Liver (tissue), 9 donors: ENCODE measurements around the gene DNAJC8. TPM values are rescaled to one million over a fixed set of nuclear protein-coding genes. Genes with fewer than 3 reads are reported as not detected.

Experiments used
- DNase-seq: peaks from one replicate; pipeline ENCODE4 v3.0.0-alpha.2; 2017; ENCODE audit warnings: low spot score
- H3K27ac ChIP-seq, 2 donors: one replicate each; pipeline ENCODE4 v1.7.0; 2013; ENCODE audit warnings: inconsistent platforms in 2 of 2, low read length in 2 of 2, control low read depth in 1 of 2, low read depth in 1 of 2, mild to moderate bottlenecking in 1 of 2
- H3K27me3 ChIP-seq, 4 donors: one replicate each; pipeline versions ENCODE4 v1.6.1 to v1.7.0; 2013; ENCODE audit warnings: low read length in 3 of 4, inconsistent platforms in 1 of 4, mild to moderate bottlenecking in 1 of 4, moderate library complexity in 1 of 4; ENCODE audit not compliant: control insufficient read depth in 4 of 4, insufficient read depth in 4 of 4
- H3K36me3 ChIP-seq, 4 donors: one replicate each; pipeline versions ENCODE4 v1.6.1 to v1.7.0; 2013; ENCODE audit warnings: low read length in 3 of 4, mild to moderate bottlenecking in 3 of 4, low read depth in 1 of 4, moderate library complexity in 1 of 4; ENCODE audit not compliant: control insufficient read depth in 4 of 4, insufficient read depth in 3 of 4
- H3K4me1 ChIP-seq, 4 donors: one replicate each; pipeline versions ENCODE4 v1.6.1 to v1.7.0; 2013; ENCODE audit warnings: low read length in 3 of 4, mild to moderate bottlenecking in 3 of 4, moderate library complexity in 1 of 4; ENCODE audit not compliant: control insufficient read depth in 4 of 4, insufficient read depth in 4 of 4
- H3K4me3 ChIP-seq, 3 donors: one replicate each; pipeline versions ENCODE4 v1.6.1 to v1.7.0; 2013; ENCODE audit warnings: low read length in 3 of 3, control low read depth in 1 of 3, low read depth in 1 of 3, mild to moderate bottlenecking in 1 of 3
- H3K9ac ChIP-seq, 2 donors: one replicate each; pipeline ENCODE4 v1.7.0; 2013; ENCODE audit warnings: low read length in 2 of 2, mild to moderate bottlenecking in 2 of 2, moderate library complexity in 2 of 2, control low read depth in 1 of 2, low read depth in 1 of 2
- H3K9me3 ChIP-seq, 4 donors: one replicate each; pipeline versions ENCODE4 v1.6.1 to v1.7.0; 2013; ENCODE audit warnings: low read length in 3 of 4; ENCODE audit not compliant: control insufficient read depth in 4 of 4
- ATF3 ChIP-seq: IDR thresholded peaks from 2 replicates; pipeline ENCODE4 v1.6.1; 2016; ENCODE audit warnings: antibody characterized with exemption
- CTCF ChIP-seq: fragments of 150-350 bp; IDR thresholded peaks from 2 replicates; pipeline ENCODE4 v1.5.1; 2017; ENCODE audit warnings: improper control_type of control experiment, low read depth, low read length; ENCODE audit not compliant: missing input control
- EGR1 ChIP-seq, 2 donors: IDR thresholded peaks; 2 replicates each; pipeline ENCODE4 v1.6.1; 2016 to 2018; ENCODE audit warnings: antibody characterized with exemption in 2 of 2, low read depth in 2 of 2
- FOXA1 ChIP-seq: IDR thresholded peaks from 2 replicates; pipeline ENCODE4 v1.6.1; 2016; ENCODE audit warnings: antibody characterized with exemption
- FOXA2 ChIP-seq: IDR thresholded peaks from 2 replicates; pipeline ENCODE4 v1.6.1; 2016; ENCODE audit warnings: antibody characterized with exemption
- GABPA ChIP-seq, 2 donors: IDR thresholded peaks in 1 of 2; conservative IDR thresholded peaks in 1 of 2; 2 replicates each; pipeline ENCODE4 v1.6.1; 2016; ENCODE audit warnings: antibody characterized with exemption in 2 of 2, mild to moderate bottlenecking in 1 of 2, moderate library complexity in 1 of 2
- HNF4A ChIP-seq, 2 donors: conservative IDR thresholded peaks; 2 replicates each; pipeline ENCODE4 v1.6.1; 2016; ENCODE audit warnings: antibody characterized with exemption in 2 of 2, mild to moderate bottlenecking in 2 of 2
- HNF4G ChIP-seq: IDR thresholded peaks from 2 replicates; pipeline ENCODE4 v1.6.1; 2016; ENCODE audit warnings: antibody characterized with exemption
- JUND ChIP-seq, 2 donors: IDR thresholded peaks; 2 replicates each; pipeline ENCODE4 v1.6.1; 2016; ENCODE audit warnings: antibody characterized with exemption in 2 of 2
- MAX ChIP-seq: IDR thresholded peaks from 2 replicates; pipeline ENCODE4 v1.6.1; 2016; ENCODE audit warnings: antibody characterized with exemption
- NR2F2 ChIP-seq: IDR thresholded peaks from 2 replicates; pipeline ENCODE4 v1.6.1; 2016; ENCODE audit warnings: antibody characterized with exemption
- RAD21 ChIP-seq, 2 donors: IDR thresholded peaks; 2 replicates each; pipeline ENCODE4 v1.6.1; 2016; ENCODE audit warnings: antibody characterized with exemption in 2 of 2, mild to moderate bottlenecking in 2 of 2
- REST ChIP-seq: IDR thresholded peaks from 2 replicates; pipeline ENCODE4 v1.6.1; 2016; ENCODE audit warnings: antibody characterized with exemption, mild to moderate bottlenecking
- RXRA ChIP-seq, 2 donors: IDR thresholded peaks; 2 replicates each; pipeline ENCODE4 v1.6.1; 2017 to 2018; ENCODE audit warnings: antibody characterized with exemption in 2 of 2, mild to moderate bottlenecking in 1 of 2
- SP1 ChIP-seq: IDR thresholded peaks from 2 replicates; pipeline ENCODE4 v1.6.1; 2018; ENCODE audit warnings: antibody characterized with exemption, mild to moderate bottlenecking
- TAF1 ChIP-seq: conservative IDR thresholded peaks from 2 replicates; pipeline ENCODE4 v1.6.1; 2016; ENCODE audit warnings: antibody characterized with exemption, mild to moderate bottlenecking
- YY1 ChIP-seq: IDR thresholded peaks from 2 replicates; pipeline ENCODE4 v1.6.1; 2016; ENCODE audit warnings: antibody characterized with exemption, mild to moderate bottlenecking
- ZBTB33 ChIP-seq: IDR thresholded peaks from 2 replicates; pipeline ENCODE4 v1.6.1; 2016; ENCODE audit warnings: antibody characterized with exemption
- WGBS: extraction: QIAGEN DNeasy Blood & Tissue Kit; methylation state at CpG from one replicate; pipeline ENCODE4 v1.1.7; 2013; 5-methylcytosine and 5-hydroxymethylcytosine counted together
- polyA plus RNA-seq, 2 donors: library from polyadenylated mRNA; stranded (reverse) in 1 of 2; unstranded in 1 of 2; fragments of 200-250 nt in 1 of 2; fragments of >200 nt in 1 of 2; fragmentation: Nextera tagmentation in 1 of 2; extraction: Ambion mirVana in 1 of 2; gene quantifications; one replicate each; pipeline versions ENCODE4 v1.2.1 to v1.2.3, GENCODE V29; 2013 to 2015
- total RNA-seq, 2 donors: library from RNA; depleted of rRNA; stranded (reverse); fragments of >200 nt; gene quantifications; one replicate each; pipeline ENCODE4 v1.2.3, GENCODE V29; 2014
- donor health status: healthy.
- donor health status: healthy.
- donor health status: healthy.
- donor health status: healthy.
- donor health status: healthy.

The DNAJC8 gene
- total and polyA plus RNA-seq, 4 donors: 14.9 to 38.6 (median 25.2) TPM

GRCh38 chr1:28243685-28244311 is 11.0 kb upstream of the DNAJC8 start:
- Histone ChIP-seq H3K4me3 (no peak overlapping the region), H3K27ac (peak overlapping the region; percentile 4 to 56), H3K9me3 (no peaks in the 10 kb centered on the region), H3K4me1 (peaks cover 6 to 42% (median 31%) of the 10 kb centered on the region in 4 donors), H3K9ac (no peak overlapping the region), H3K27me3 (no peaks in the 10 kb centered on the region), H3K36me3 (no peaks in the 10 kb centered on the region)
- TF ChIP-seq SP1: peak; percentile 23
- TF ChIP-seq YY1: peak; percentile 12
- TF ChIP-seq EGR1 (IDR thresholded peaks at IDR 0.05; ENCODE audit: low read depth in 2 of 2): no peak
- peak; percentile 30 to 33 for TF ChIP-seq HNF4A (conservative IDR thresholded peaks at IDR 0.05)
- TF ChIP-seq RXRA (IDR thresholded peaks at IDR 0.05): peak in 1 of 2 donors; percentile 61
- no peak for TF ChIP-seq NR2F2
- TF ChIP-seq FOXA2: no peak
- TF ChIP-seq MAX: no peak
- no peak for TF ChIP-seq GABPA (IDR thresholded peaks at IDR 0.05 in 1 of 2, conservative IDR thresholded peaks at IDR 0.05 in 1 of 2)
- TF ChIP-seq FOXA1: no peak
- no peak for DNase-seq
- 43% methylated on average over 2 of the region's 2 CpGs for WGBS

- TF ChIP-seq ATF3 (no peak), REST (no peak), TAF1 (no peak), NR2F2 (no peak), GABPA (IDR thresholded peaks at IDR 0.05 in 1 of 2, conservative IDR thresholded peaks at IDR 0.05 in 1 of 2) (no peak), FOXA2 (no peak), ZBTB33 (no peak), SP1 (no peak), RAD21 (IDR thresholded peaks at IDR 0.05) (no peak), HNF4G (no peak), HNF4A (conservative IDR thresholded peaks at IDR 0.05) (no peak), JUND (IDR thresholded peaks at IDR 0.05) (no peak), CTCF (no peak), MAX (no peak), YY1 (no peak), EGR1 (IDR thresholded peaks at IDR 0.05; ENCODE audit: low read depth in 2 of 2) (no peak), FOXA1 (no peak), RXRA (IDR thresholded peaks at IDR 0.05) (no peak)
- Histone ChIP-seq H3K4me3 (no peak overlapping the region), H3K27me3 (no peaks in the 10 kb centered on the region), H3K9ac (no peak overlapping the region), H3K4me1 (peaks cover 7 to 39% (median 26%) of the 10 kb centered on the region in 4 donors), H3K9me3 (no peaks in the 10 kb centered on the region), H3K36me3 (peaks cover 0 to 4% (median 2%) of the 10 kb centered on the region in 4 donors), H3K27ac (no peak overlapping the region)
- 94% methylated on average over 10 of the region's 10 CpGs for WGBS
- DNase-seq: no peak
Measured at GRCh38 chr1:28241638-28242241, 8.9 kb upstream of the DNAJC8 start.
